Measurements from ENCODE around the gene ATP6V0D1.

ATP6V0D1 gene

DNA sequence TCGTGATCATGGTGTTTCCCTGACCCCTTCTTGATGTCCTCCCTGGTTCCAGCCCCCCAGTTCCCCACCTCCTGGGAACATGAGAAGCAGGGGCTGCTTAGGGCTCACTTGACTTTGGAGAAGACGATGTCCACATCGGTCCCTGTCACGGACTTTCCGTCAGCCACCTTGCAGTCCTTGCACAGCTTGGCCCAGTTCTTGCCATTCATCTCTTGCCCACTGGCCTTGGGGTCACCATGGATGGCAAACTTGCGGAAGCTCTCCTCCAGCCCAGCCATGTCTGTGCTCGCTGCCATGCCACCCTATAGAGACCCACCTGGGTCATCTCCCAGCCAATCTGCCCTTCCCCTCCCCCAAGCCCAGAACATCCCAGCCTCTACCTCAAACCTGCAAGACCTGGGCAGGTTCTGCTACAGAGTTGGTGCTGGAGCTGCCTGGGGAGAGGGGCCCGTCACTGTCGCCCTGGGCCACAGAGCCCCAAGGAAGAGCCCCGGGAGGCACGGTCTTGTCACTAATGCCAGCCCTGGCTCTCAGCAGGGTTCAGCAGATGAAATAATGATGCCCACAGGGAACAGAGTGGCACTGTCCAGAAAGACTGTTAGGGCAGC, 90.0 kb downstream of the ATP6V0D1 start:
- no peak for TF ChIP-seq EGR1 (IDR thresholded peaks at IDR 0.05)
- TF ChIP-seq, protein P1, sequence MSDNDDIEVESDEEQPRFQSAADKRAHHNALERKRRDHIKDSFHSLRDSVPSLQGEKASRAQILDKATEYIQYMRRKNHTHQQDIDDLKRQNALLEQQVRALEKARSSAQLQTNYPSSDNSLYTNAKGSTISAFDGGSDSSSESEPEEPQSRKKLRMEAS (IDR thresholded peaks at IDR 0.05): no peak
- no peak for TF ChIP-seq TCF12 (IDR thresholded peaks at IDR 0.05; ENCODE audit: low read depth)
- TF ChIP-seq NFIC (IDR thresholded peaks at IDR 0.05): no peak
- no peak for TF ChIP-seq ZBTB7A (IDR thresholded peaks at IDR 0.05; ENCODE audit: low read depth)
- TF ChIP-seq, protein P2, sequence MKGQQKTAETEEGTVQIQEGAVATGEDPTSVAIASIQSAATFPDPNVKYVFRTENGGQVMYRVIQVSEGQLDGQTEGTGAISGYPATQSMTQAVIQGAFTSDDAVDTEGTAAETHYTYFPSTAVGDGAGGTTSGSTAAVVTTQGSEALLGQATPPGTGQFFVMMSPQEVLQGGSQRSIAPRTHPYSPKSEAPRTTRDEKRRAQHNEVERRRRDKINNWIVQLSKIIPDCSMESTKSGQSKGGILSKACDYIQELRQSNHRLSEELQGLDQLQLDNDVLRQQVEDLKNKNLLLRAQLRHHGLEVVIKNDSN (IDR thresholded peaks at IDR 0.05): no peak
- no peak for TF ChIP-seq YY1 (IDR thresholded peaks at IDR 0.05; ENCODE audit: low read depth)
- TF ChIP-seq, protein P3, sequence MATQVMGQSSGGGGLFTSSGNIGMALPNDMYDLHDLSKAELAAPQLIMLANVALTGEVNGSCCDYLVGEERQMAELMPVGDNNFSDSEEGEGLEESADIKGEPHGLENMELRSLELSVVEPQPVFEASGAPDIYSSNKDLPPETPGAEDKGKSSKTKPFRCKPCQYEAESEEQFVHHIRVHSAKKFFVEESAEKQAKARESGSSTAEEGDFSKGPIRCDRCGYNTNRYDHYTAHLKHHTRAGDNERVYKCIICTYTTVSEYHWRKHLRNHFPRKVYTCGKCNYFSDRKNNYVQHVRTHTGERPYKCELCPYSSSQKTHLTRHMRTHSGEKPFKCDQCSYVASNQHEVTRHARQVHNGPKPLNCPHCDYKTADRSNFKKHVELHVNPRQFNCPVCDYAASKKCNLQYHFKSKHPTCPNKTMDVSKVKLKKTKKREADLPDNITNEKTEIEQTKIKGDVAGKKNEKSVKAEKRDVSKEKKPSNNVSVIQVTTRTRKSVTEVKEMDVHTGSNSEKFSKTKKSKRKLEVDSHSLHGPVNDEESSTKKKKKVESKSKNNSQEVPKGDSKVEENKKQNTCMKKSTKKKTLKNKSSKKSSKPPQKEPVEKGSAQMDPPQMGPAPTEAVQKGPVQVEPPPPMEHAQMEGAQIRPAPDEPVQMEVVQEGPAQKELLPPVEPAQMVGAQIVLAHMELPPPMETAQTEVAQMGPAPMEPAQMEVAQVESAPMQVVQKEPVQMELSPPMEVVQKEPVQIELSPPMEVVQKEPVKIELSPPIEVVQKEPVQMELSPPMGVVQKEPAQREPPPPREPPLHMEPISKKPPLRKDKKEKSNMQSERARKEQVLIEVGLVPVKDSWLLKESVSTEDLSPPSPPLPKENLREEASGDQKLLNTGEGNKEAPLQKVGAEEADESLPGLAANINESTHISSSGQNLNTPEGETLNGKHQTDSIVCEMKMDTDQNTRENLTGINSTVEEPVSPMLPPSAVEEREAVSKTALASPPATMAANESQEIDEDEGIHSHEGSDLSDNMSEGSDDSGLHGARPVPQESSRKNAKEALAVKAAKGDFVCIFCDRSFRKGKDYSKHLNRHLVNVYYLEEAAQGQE (IDR thresholded peaks at IDR 0.05; ENCODE audit: low read depth): no peak
- no peak for TF ChIP-seq CREB1 (IDR thresholded peaks at IDR 0.05; ENCODE audit: low read depth)
- no peak for TF ChIP-seq TAF1 (IDR thresholded peaks at IDR 0.05; ENCODE audit: low read depth)

DNA sequence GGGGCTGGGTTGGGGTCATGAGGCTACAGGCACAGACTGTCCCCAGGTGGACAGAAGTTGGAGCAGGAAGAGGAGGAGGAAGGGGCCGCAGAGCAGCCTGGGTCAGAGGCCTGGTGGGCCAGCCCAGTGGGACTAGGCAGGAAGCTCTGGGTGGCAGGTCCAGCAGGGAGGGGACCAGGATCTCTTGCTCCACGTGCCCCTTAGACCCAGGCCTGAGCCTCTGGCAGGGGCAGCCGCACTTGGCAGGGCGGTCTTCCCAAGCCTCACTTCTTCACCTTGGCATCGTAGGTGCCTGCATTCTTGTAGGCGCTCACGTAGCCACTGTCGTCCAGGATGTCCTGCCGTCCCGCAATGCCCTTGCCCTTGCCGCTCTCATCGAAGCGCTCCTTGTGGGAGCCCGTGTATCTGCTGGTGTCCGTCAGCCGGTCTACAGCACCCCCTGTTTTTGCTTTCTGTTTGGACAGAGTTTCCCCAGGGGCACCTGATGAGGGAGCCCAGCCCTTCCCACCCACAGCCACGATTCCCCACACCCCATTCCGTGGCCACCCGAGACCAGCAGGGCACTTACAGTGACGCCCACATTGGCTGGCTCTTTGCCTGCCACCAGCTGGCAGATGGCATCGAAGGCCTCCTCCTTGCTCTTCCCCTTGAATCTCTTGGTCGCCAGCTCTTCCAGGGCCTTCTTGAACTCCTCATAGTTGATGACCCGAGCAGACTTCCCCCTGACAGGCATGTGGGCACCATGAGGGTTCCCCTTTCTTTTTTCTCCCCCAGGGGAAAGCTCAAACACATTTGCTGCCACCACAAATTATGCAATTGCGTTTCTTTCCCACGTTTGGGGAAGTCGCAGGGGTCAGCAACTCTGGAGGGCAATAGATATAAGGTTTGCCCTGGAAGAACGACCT, 90.8 kb downstream of the ATP6V0D1 start:
- no peak for TF ChIP-seq TEAD4 (IDR thresholded peaks at IDR 0.05)
- no peak for TF ChIP-seq CEBPB (IDR thresholded peaks at IDR 0.05)
- TF ChIP-seq EP300 (IDR thresholded peaks at IDR 0.05; ENCODE audit: borderline replicate concordance): no peak
- TF ChIP-seq EGR1 (IDR thresholded peaks at IDR 0.05): no peak
- no peak for TF ChIP-seq TAF1 (IDR thresholded peaks at IDR 0.05; ENCODE audit: low read depth)
- no peak for TF ChIP-seq YY1 (IDR thresholded peaks at IDR 0.05; ENCODE audit: low read depth)
- no peak for TF ChIP-seq ZBTB7A (IDR thresholded peaks at IDR 0.05; ENCODE audit: low read depth)
- no peak for TF ChIP-seq RAD21 (IDR thresholded peaks at IDR 0.05; ENCODE audit: low read depth)
- TF ChIP-seq NFIC (IDR thresholded peaks at IDR 0.05): no peak
- TF ChIP-seq FOXM1 (IDR thresholded peaks at IDR 0.05; ENCODE audit: borderline replicate concordance, low read depth): no peak
- TF ChIP-seq CREB1 (IDR thresholded peaks at IDR 0.05; ENCODE audit: low read depth): no peak
- no peak for TF ChIP-seq TCF12 (IDR thresholded peaks at IDR 0.05; ENCODE audit: low read depth)
- TF ChIP-seq, protein P1 (IDR thresholded peaks at IDR 0.05): no peak
- TF ChIP-seq, protein P3 (IDR thresholded peaks at IDR 0.05; ENCODE audit: low read depth): no peak
- TF ChIP-seq, protein P2 (IDR thresholded peaks at IDR 0.05): no peak

DNA sequence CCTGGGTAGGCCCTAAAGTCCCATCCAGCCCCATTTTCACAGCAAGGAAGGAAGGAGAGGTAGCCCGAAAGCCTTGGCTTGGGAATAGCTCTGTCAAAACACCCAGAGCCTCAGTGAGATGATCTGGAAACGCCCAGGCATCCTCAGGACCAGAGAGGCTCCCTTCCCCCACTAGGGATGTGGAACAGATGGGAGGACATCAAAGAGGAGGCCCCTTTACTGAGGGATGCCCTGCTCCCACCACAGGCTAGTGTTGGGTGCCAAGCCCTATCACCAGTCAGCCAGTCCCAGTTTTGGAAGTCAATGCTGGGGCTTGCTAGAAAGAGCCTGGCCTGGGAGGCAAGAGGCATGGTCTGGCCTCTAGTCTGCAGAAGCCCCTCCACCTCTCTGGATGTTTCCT, 92.4 kb downstream of the ATP6V0D1 start:
- TF ChIP-seq ZBTB7A (IDR thresholded peaks at IDR 0.05; ENCODE audit: low read depth) (no peak), TAF1 (IDR thresholded peaks at IDR 0.05; ENCODE audit: low read depth) (no peak), CREB1 (IDR thresholded peaks at IDR 0.05; ENCODE audit: low read depth) (no peak), CEBPB (IDR thresholded peaks at IDR 0.05) (no peak), YY1 (IDR thresholded peaks at IDR 0.05; ENCODE audit: low read depth) (no peak), TEAD4 (IDR thresholded peaks at IDR 0.05) (no peak), RAD21 (IDR thresholded peaks at IDR 0.05; ENCODE audit: low read depth) (no peak), EP300 (IDR thresholded peaks at IDR 0.05; ENCODE audit: borderline replicate concordance) (no peak), FOXM1 (IDR thresholded peaks at IDR 0.05; ENCODE audit: borderline replicate concordance, low read depth) (no peak), TCF12 (IDR thresholded peaks at IDR 0.05; ENCODE audit: low read depth) (no peak)
- TF ChIP-seq, protein P3 (IDR thresholded peaks at IDR 0.05; ENCODE audit: low read depth): no peak
- TF ChIP-seq, protein P1 (IDR thresholded peaks at IDR 0.05): no peak
